Activated CD4-positive, alpha-beta T cell treated with anti-CD3 and anti-CD28 coated beads, Interleukin-2, amount 10 ng/mL, durations not matched to agents 24 days and 14 days (primary cell): Measurements from ENCODE around the gene PRKCE. TPM values are rescaled to one million over a fixed set of nuclear protein-coding genes. Genes with fewer than 3 reads are reported as not detected.

ENCODE experiments used
- DNase-seq: peaks from one replicate; pipeline ENCODE4 v3.0.0; 2022
- H3K27ac Mint-ChIP-seq: one replicate; pipeline ENCODE4 v1.8.0; 2022; ENCODE audit warnings: mild to moderate bottlenecking, mixed read lengths
- H3K27me3 Mint-ChIP-seq: one replicate; pipeline ENCODE4 v1.8.0; 2022; ENCODE audit warnings: mixed read lengths
- H3K36me3 Mint-ChIP-seq: one replicate; pipeline ENCODE4 v1.8.0; 2022; ENCODE audit warnings: low read depth, mild to moderate bottlenecking, mixed read lengths
- H3K4me1 Mint-ChIP-seq: one replicate; pipeline ENCODE4 v1.8.0; 2021; ENCODE audit warnings: mixed read lengths
- H3K4me3 Mint-ChIP-seq: one replicate; pipeline ENCODE4 v1.8.0; 2022; ENCODE audit warnings: mild to moderate bottlenecking, moderate library complexity, mixed read lengths
- H3K9me3 Mint-ChIP-seq: one replicate; pipeline ENCODE4 v1.8.0; 2021; ENCODE audit warnings: mixed read lengths
- intact Hi-C: fragments of 100-400 bp; cut with micrococcal nuclease; formaldehyde crosslinking; loops from one replicate; pipeline ENCODE4 v1.15.1; 2023
- total RNA-seq: library from RNA; stranded (reverse); gene quantifications from 2 replicates; pipeline ENCODE4 v1.2.3, GENCODE V29; 2022

The PRKCE gene
- total RNA-seq, 1 donor from 2014 or later: 13.5 TPM

DNA sequence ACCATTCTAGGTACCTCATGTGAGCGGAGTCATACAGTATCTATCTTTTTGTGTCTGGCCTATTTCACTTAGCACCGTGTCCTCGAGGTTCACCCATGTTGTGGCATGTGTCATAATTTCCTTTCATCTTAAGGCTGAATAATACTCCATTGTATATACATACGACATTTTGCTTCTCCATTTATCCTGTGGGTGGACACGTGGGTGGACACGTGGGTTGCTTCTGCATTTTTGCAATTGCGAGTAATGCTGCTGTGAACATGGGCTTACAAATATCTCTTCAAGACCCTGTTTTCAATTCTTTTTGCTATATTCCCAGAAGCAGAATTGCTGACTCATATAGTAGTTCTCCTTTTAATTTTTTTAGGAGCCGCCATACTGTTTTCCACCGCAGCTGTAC lies 402.1 kb downstream of the PRKCE start:
- H3K27me3 Mint-ChIP-seq: no peaks in the 10 kb centered on the region
- peaks cover 3% of the 10 kb centered on the region for H3K36me3 Mint-ChIP-seq
- H3K4me3 Mint-ChIP-seq: no peak overlapping the region
- H3K4me1 Mint-ChIP-seq: peaks cover 21% of the 10 kb centered on the region
- no peaks in the 10 kb centered on the region for H3K9me3 Mint-ChIP-seq
- no peak for DNase-seq
- intact Hi-C loops: no loop called here
- H3K27ac Mint-ChIP-seq: peak overlapping the region; percentile 46

DNA sequence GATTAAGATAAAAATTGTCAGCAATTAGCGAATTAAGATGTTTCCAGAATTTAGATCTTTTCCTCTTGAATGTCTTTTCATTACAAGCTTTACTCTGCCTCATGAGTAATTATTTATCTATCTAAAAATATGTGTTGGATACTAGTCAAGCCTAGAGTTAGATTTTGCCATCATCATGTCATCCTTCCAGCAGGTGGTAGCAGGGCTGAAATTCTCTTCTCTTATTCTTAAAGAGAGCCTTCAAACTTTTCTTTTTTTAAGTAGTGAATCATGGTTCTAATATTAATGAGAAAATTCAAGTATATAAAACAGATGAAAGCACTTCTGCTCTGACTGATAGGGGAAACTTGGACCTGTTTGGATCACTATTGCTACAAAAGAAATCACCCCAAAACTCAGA lies 405.1 kb downstream of the PRKCE start:
- intact Hi-C loops: no loop called here
- Mint-ChIP-seq H3K27ac (no peak overlapping the region), H3K9me3 (no peaks in the 10 kb centered on the region)

DNA sequence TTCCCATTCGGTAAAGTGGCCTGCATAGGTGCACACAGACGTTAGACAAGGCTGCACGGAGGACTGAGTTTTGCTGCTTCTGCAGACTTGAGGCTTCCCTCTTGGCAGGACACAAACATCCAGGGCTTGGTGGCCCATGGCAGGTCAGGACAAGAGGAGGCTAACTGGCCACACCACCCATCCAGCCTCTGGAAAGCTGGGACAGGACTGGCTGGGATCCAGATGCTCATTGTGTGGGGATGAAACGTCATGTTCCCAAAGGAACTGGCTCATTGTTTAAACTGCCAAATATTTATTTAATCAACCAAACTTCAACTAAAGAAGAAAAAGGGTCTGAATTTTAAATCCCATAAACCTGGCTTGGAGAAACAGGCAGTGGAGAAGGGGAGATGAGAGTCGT lies 406.7 kb downstream of the PRKCE start:
- intact Hi-C loops: no loop called here
- DNase-seq: no peak
- Mint-ChIP-seq H3K4me3 (no peak overlapping the region), H3K27me3 (no peaks in the 10 kb centered on the region), H3K27ac (no peak overlapping the region), H3K4me1 (peaks cover 12% of the 10 kb centered on the region), H3K36me3 (peaks cover 5% of the 10 kb centered on the region), H3K9me3 (no peaks in the 10 kb centered on the region)

More for the DNA sequence above, 405.1 kb downstream of the PRKCE start:
- H3K4me3 Mint-ChIP-seq: no peak overlapping the region
- DNase-seq: no peak
- no peaks in the 10 kb centered on the region for H3K27me3 Mint-ChIP-seq
- H3K4me1 Mint-ChIP-seq: peaks cover 11% of the 10 kb centered on the region
- H3K36me3 Mint-ChIP-seq: peaks cover 5% of the 10 kb centered on the region

DNA sequence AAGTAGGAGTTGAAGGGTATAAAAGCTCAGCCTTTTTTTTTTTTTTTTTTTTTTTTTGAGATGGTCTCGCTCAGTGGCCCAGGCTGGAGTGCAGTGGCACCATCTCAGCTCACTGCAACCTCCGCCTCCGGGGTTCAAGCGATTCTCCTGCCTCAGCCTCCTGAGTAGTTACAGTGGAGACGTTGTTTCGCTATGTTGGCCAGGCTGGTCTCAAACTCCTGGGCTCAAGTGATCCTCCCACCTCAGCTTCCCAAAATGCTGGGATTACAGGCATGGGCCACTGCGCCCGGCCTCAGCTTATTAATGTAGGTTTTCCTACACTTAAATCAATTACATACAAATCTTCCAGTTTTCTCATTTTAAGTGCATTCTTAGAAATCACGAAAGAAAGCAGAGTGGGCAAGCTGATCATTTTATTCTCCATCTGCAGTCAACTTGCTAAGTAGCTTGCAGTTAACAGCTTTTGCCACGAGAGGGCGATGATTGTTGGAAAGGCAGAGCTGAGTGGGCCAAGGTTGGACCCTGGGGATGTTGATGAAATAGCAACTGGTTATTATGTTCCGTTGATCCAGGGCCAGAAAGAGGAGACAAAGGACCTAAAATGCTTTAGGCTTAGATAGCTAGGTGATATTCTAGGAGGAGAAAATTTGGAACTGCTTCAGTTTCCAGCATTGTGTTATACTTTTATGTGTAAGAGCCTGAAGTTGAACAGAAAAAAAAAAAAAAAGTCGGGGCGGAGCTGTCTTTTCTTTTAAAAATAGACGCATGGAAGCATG lies 411.4 kb downstream of the PRKCE start:
- H3K9me3 Mint-ChIP-seq: no peaks in the 10 kb centered on the region
- peak; percentile 92 for DNase-seq
- H3K27me3 Mint-ChIP-seq: no peaks in the 10 kb centered on the region
- peaks cover 20% of the 10 kb centered on the region for H3K4me1 Mint-ChIP-seq
- H3K36me3 Mint-ChIP-seq: peaks cover 2% of the 10 kb centered on the region
- H3K4me3 Mint-ChIP-seq: no peak overlapping the region
- intact Hi-C loops: loop anchor here (1.0 to 2.0 kb wide), 4 partner anchors 52 to 398 kb away; no protein-coding TSS in a partner anchor
- no peak overlapping the region for H3K27ac Mint-ChIP-seq

DNA sequence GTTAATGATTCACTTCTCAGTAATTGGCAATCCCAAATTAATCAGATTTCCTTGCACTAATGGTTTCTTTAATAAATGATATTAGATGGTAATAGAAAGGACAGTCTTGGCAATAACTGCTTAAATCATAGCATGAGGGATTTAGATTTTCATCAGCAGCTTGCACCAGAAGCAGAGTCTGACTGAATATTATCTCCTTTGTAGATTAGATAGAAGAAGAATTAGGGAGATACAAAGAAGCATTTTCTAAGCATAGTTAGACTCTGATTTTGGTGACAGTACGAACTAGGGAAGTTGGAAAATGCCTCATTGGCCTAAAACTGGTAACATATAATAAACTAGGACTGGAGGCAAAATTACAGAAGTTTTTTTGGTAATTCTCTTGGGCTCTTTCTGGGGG lies 412.9 kb downstream of the PRKCE start:
- intact Hi-C loops: no loop called here
- Mint-ChIP-seq H3K27me3 (no peaks in the 10 kb centered on the region), H3K9me3 (no peaks in the 10 kb centered on the region), H3K36me3 (no peaks in the 10 kb centered on the region), H3K27ac (no peak overlapping the region), H3K4me1 (peaks cover 24% of the 10 kb centered on the region), H3K4me3 (no peak overlapping the region)
- DNase-seq: no peak

DNA sequence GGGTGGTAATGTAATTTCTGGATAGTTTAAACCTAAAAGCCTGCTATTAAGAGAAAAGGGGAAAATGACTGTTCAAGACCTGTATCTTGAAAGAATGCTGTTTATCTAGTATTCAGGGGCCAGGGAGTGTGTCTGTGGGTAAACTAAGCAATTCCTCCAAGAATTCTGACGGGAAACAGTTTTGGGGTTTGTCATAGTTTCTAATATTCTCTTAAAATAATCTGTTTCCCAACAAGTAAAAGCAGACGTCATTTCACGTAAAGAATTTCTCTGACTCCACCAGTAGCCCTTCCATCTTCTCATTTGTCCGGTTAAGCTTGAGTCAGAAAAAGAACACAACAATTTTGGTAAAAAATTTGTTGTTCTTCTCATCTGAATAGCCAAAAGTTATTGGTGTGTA lies 413.7 kb downstream of the PRKCE start:
- H3K4me3 Mint-ChIP-seq: no peak overlapping the region
- H3K4me1 Mint-ChIP-seq: peaks cover 24% of the 10 kb centered on the region
- H3K9me3 Mint-ChIP-seq: no peaks in the 10 kb centered on the region
- no peaks in the 10 kb centered on the region for H3K36me3 Mint-ChIP-seq
- no peak for DNase-seq
- no peak overlapping the region for H3K27ac Mint-ChIP-seq
- intact Hi-C loops: no loop called here
- no peaks in the 10 kb centered on the region for H3K27me3 Mint-ChIP-seq

DNA sequence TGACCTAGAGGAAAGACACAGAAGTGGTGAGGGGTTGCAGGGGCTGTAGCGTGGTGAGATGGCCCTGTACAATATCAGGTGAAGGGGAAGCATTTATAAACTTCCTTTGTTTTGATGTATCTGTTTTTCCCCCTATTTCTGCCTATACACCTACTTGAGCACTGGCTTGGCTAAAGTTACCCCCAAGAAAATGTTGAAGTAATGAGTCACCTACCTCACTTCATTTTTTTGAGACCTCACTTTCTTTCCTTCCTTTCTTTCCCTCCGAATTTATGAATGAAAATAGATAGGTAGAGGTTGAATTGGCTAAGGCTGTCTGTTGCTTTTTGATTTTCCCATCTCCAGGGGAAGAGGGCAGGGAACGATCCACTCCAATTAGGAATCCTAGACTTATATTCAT lies 414.6 kb downstream of the PRKCE start:
- no peaks in the 10 kb centered on the region for H3K9me3 Mint-ChIP-seq
- DNase-seq: no peak
- no peaks in the 10 kb centered on the region for H3K27me3 Mint-ChIP-seq
- no peak overlapping the region for H3K27ac Mint-ChIP-seq
- H3K4me3 Mint-ChIP-seq: no peak overlapping the region
- peaks cover 24% of the 10 kb centered on the region for H3K4me1 Mint-ChIP-seq
- intact Hi-C loops: loop anchor here (2.0 kb wide), 1 partner anchor 121 kb away; no protein-coding TSS in a partner anchor
- no peaks in the 10 kb centered on the region for H3K36me3 Mint-ChIP-seq

DNA sequence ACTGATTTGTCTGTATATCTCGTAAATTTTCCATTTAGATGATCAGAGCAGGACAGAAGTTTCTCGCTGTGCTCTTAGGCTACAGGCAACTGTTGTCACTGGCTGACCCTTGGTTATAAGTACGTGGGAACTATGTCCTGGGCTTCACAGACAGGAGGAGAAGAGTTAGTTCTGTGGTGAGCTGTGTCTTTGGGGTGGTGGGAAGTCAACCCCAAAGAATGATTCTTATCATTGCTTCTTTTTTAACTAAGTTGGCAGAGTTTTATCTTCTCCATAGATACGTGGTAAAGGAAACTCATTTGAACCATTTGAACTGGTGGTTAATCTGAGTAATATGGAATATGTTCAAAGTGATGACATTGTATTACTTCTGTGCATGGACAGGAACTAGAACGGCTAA lies 415.1 kb downstream of the PRKCE start:
- Mint-ChIP-seq H3K4me3 (no peak overlapping the region), H3K27ac (no peak overlapping the region), H3K4me1 (peaks cover 24% of the 10 kb centered on the region), H3K27me3 (no peaks in the 10 kb centered on the region), H3K9me3 (no peaks in the 10 kb centered on the region), H3K36me3 (no peaks in the 10 kb centered on the region)
- intact Hi-C loops: loop anchor here (2.0 kb wide), 1 partner anchor 120 kb away; no protein-coding TSS in a partner anchor
- no peak for DNase-seq

DNA sequence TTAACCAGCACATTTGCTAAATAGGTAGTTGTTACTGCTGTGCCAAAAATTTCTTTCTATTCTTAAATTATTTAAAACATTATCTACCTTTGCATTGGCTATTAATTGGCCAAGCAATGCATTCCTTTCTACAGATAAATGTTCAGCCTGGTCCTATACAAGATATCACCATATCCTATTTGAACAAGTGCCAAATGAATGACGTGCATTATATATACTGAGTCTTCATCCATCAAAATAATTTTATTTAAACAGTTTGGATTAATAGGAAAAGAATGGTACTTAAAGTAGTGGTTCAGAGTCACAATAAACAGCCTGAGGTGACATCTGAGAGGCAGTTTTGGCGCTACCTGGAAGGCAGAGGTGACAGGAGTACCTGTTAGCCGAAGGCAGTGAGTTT lies 415.6 kb downstream of the PRKCE start:
- no peaks in the 10 kb centered on the region for H3K36me3 Mint-ChIP-seq
- H3K4me3 Mint-ChIP-seq: no peak overlapping the region
- no peak overlapping the region for H3K27ac Mint-ChIP-seq
- DNase-seq: no peak
- H3K27me3 Mint-ChIP-seq: no peaks in the 10 kb centered on the region
- intact Hi-C loops: loop anchor here (2.0 kb wide), 1 partner anchor 120 kb away; no protein-coding TSS in a partner anchor
- H3K4me1 Mint-ChIP-seq: peaks cover 24% of the 10 kb centered on the region
- no peaks in the 10 kb centered on the region for H3K9me3 Mint-ChIP-seq

DNA sequence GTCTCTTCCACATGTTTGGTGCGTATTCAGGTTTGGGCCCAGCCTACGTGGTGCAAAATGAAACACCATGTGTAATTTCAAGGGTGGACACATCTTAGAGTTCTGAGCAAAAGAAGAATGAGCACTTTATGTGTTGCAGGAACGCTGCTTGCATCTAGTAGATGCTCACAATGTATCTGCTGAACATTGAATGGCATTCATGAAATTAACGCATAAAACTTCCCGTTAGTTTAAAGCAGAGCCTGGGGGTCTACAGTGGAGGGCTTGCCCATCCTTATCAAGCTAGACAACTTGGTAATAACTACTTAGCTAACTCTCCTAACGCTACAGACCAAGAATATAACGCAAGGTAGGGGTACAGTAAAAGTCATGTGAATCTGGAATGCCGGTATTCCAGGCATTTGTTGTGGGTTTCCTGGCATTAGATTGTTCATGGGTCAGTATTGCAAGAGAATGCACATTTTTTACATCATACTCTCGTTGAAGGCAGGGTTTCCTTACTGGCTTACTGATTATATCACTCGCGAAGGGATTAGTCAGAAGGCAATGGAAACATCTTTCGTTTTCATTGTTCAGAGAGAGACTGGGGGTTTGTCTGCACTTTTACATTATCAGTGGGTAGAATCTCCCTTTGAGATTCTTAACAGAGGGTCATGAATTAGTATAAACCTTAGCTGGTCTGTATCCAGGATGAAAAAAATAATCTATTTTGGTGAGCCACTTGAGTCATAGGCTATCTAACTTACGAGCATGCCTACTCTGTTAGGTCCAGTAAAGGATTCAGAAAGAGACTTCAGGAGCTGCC lies 416.2 kb downstream of the PRKCE start:
- Mint-ChIP-seq H3K4me1 (peaks cover 24% of the 10 kb centered on the region), H3K9me3 (no peaks in the 10 kb centered on the region), H3K36me3 (no peaks in the 10 kb centered on the region), H3K4me3 (no peak overlapping the region), H3K27me3 (no peaks in the 10 kb centered on the region), H3K27ac (no peak overlapping the region)
- intact Hi-C loops: loop anchor here (2.0 kb wide), 2 partner anchors 119 to 231 kb away; no protein-coding TSS in a partner anchor
- DNase-seq: no peak

DNA sequence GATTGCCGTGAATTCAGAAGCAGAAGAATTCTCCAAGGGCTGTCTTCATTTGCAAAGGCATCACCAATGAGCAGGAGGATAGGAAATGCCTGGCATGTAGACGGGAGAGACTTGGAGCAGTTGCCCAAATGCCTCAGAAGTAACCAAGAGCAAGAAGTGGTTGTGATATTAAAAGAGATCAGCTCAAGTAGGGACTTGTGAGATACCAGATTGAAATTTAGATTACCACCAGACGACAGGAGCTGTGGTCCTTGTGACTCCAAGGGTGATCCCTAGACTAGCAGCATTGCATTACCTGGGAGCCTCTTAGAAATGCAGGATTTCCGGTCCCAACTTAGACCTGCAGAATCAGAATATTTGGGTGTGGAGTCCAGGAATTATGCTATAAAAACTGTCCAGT lies 417.2 kb downstream of the PRKCE start:
- Mint-ChIP-seq H3K36me3 (no peaks in the 10 kb centered on the region), H3K4me1 (peaks cover 24% of the 10 kb centered on the region), H3K9me3 (no peaks in the 10 kb centered on the region), H3K27ac (no peak overlapping the region), H3K27me3 (no peaks in the 10 kb centered on the region), H3K4me3 (no peak overlapping the region)
- intact Hi-C loops: loop anchor here (2.0 kb wide), 1 partner anchor 230 kb away; no protein-coding TSS in a partner anchor
- no peak for DNase-seq

DNA sequence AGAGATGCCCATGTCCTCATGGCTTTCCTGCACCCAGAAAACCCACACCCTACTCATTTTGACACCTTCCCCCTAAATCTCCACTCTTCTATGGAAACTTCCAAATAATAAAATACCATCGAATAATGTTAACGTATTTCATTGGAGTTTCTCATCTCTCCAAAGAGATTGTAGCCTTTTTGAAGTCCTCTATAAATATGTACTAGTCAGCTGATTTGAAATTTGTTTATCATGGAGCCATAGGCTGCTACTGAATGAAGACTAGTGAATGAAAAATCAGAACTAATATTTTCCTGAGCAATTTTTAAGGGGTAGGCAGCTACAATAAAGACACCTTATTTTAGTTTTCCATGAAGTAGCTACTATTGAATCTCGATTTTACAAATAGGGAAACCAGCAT lies 419.6 kb downstream of the PRKCE start:
- intact Hi-C loops: no loop called here
- H3K9me3 Mint-ChIP-seq: no peaks in the 10 kb centered on the region
- no peak overlapping the region for H3K27ac Mint-ChIP-seq
- H3K4me1 Mint-ChIP-seq: peaks cover 27% of the 10 kb centered on the region
- no peaks in the 10 kb centered on the region for H3K36me3 Mint-ChIP-seq
- H3K4me3 Mint-ChIP-seq: no peak overlapping the region
- H3K27me3 Mint-ChIP-seq: no peaks in the 10 kb centered on the region
- no peak for DNase-seq

DNA sequence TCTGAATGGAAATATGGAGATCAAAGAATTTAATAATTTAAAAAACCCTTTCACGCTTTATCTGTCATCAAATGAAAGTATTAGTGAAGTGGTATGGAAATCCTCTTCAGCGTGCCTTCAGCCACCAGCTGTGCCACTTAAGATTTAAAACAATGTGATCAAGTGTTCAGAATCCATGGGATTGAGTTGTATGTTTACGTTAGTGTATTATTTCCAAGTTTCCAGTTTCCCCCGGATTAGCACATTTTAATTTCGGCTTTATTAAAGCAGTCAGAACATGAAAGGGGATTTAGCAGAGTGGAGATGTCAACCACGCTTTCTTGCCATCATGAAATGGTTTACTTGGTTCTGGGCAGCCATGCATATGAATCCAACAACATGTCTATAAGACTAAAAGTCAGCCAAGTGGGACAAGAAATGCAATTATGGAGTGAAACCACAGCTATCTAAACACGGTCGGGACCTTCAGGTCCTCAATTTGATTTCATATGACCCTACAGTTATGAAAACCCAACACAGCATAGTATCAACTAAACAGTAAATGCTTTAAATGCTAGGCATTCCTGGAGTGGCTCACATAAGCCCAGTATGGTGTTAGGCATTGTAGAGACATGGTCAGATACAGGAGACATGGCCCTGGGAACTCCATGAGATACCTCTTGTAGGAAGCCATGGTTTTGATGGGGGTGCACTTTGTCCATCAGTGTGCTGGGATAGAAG lies 420.8 kb downstream of the PRKCE start:
- no peak overlapping the region for H3K4me3 Mint-ChIP-seq
- peaks cover 19% of the 10 kb centered on the region for H3K4me1 Mint-ChIP-seq
- intact Hi-C loops: no loop called here
- H3K36me3 Mint-ChIP-seq: no peaks in the 10 kb centered on the region
- no peaks in the 10 kb centered on the region for H3K9me3 Mint-ChIP-seq
- H3K27me3 Mint-ChIP-seq: no peaks in the 10 kb centered on the region
- DNase-seq: no peak
- no peak overlapping the region for H3K27ac Mint-ChIP-seq
